GM12891 (cell line): ENCODE measurements around the gene OR12D1.

Experiments
- PAX5 ChIP-seq: IDR thresholded peaks from 2 replicates; pipeline ENCODE4 v1.6.1; 2011; ENCODE audit warnings: low read length, moderate library complexity, mild to moderate bottlenecking; ENCODE audit not compliant: insufficient read depth, severe bottlenecking
- POLR2A ChIP-seq: IDR thresholded peaks from 2 replicates; pipeline ENCODE4 v1.6.1; 2011; ENCODE audit warnings: low read depth, low read length, control low read depth
- POLR2AphosphoS5 ChIP-seq: IDR thresholded peaks from 2 replicates; pipeline ENCODE4 v1.6.1; 2011; ENCODE audit warnings: low read depth, low read length, control low read depth
- POU2F2 ChIP-seq: IDR thresholded peaks from 2 replicates; pipeline ENCODE4 v1.6.1; 2011; ENCODE audit warnings: low read depth, mild to moderate bottlenecking, control low read depth, low read length, moderate library complexity
- SPI1 ChIP-seq: IDR thresholded peaks from 2 replicates; pipeline ENCODE4 v1.6.1; 2011; ENCODE audit warnings: low read depth, low read length, control low read depth
- TAF1 ChIP-seq: IDR thresholded peaks from 2 replicates; pipeline ENCODE4 v1.6.1; 2011; ENCODE audit warnings: low read depth, low read length, control low read depth

DNA sequence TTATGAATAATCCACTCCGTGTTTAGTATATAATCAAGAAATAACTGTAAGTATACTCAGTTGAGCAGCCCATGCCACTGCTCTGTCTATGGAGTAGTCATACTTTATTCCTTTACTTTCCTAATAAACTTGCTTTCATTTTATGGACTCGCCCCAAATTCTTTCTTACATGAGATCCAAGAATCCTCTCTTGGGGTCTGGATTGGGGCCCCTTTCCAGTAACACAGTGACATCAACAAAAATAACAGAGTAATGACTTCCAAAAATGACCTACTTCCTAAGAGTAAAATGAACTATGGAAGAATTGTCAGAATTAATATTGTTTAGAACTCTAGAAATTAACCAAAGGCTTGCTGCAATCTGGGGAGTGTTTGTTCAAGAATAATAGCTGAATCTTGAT is 51.1 kb downstream of the OR12D1 start:
- TF ChIP-seq POLR2A (no peak), PAX5 (no peak), POLR2AphosphoS5 (no peak), TAF1 (no peak), POU2F2 (no peak), SPI1 (no peak)
